HFFc6 (cell line): Measurements from ENCODE around the gene ZNF600. TPM values are rescaled to one million over a fixed set of nuclear protein-coding genes. Genes with fewer than 3 reads are reported as not detected.
"Not testable (repeated sequence)": the region's sequence is repeated elsewhere in the genome, so short reads cannot be mapped to it uniquely, and the experiment has no call there.

Experiments used
- DNase-seq: peaks from one replicate; pipeline ENCODE4 v3.0.0-alpha.2; 2018
- H3K27ac Mint-ChIP-seq: 2 replicates; pipeline ENCODE4 v1.8.0; 2020; ENCODE audit warnings: mild to moderate bottlenecking, mixed read lengths
- H3K27me3 Mint-ChIP-seq: 2 replicates; pipeline ENCODE4 v1.8.0; 2021; ENCODE audit warnings: mild to moderate bottlenecking, moderate library complexity, mixed read lengths; ENCODE audit not compliant: insufficient read depth
- H3K36me3 Mint-ChIP-seq: 2 replicates; pipeline ENCODE4 v1.8.0; 2021; ENCODE audit warnings: low read depth, mixed read lengths
- H3K4me1 Mint-ChIP-seq: 2 replicates; pipeline ENCODE4 v1.8.0; 2020; ENCODE audit warnings: low read depth, mixed read lengths
- H3K4me3 Mint-ChIP-seq: 2 replicates; pipeline ENCODE4 v1.8.0; 2020; ENCODE audit warnings: mild to moderate bottlenecking, moderate library complexity, mixed read lengths
- H3K9me3 Mint-ChIP-seq: 2 replicates; pipeline ENCODE4 v1.8.0; 2020; ENCODE audit warnings: mild to moderate bottlenecking, mixed read lengths
- CTCF ChIP-seq: fragments of 200-600 bp; sonication (generic); IDR thresholded peaks from 2 replicates; pipeline ENCODE4 v1.5.0; 2021; ENCODE audit warnings: antibody characterized with exemption, mild to moderate bottlenecking
- total RNA-seq, 6 experiments: library from RNA; stranded (reverse); fragmentation: NEBNext Ultra II Directional; extraction: Animal tissue kit (Norgen Biotek cat#: 25700); gene quantifications; 2 replicates in 1 of 6; 3 replicates in 5 of 6; pipeline ENCODE4 v1.2.3, GENCODE V29; 2021

Gene ZNF600
- total RNA-seq, 6 experiments from 2014 or later = 2.1 to 3.7 (median 3.1) TPM

DNA sequence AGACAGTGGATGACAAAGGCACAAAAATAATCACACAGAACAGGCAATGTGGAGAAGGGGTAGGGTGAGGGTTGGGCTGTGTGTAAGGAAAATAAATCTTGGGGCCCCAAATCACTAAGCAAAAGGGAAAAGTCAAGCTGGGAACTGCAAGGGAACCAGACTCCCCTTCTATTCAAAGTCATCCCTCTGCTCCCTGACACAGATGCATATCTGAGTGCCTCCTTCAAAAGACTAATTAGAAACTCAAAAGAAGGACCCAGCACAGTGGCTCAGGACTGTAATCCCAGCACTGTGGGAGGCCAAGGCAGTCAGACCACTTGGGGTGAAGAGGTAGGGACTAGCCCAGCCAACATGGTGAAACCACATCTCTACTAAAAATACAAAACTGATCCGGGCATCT is 70.1 kb downstream of the ZNF600 start:
- peaks cover 19% of the 10 kb centered on the region for H3K9me3 Mint-ChIP-seq
- H3K27me3 Mint-ChIP-seq = peaks cover 4% of the 10 kb centered on the region
- peaks cover 40% of the 10 kb centered on the region for H3K4me1 Mint-ChIP-seq
- H3K27ac Mint-ChIP-seq = peak overlapping the region; percentile 88
- peaks cover 49% of the 10 kb centered on the region for H3K36me3 Mint-ChIP-seq
- DNase-seq = no peak
- no peak for TF ChIP-seq CTCF
- no peak overlapping the region for H3K4me3 Mint-ChIP-seq

DNA sequence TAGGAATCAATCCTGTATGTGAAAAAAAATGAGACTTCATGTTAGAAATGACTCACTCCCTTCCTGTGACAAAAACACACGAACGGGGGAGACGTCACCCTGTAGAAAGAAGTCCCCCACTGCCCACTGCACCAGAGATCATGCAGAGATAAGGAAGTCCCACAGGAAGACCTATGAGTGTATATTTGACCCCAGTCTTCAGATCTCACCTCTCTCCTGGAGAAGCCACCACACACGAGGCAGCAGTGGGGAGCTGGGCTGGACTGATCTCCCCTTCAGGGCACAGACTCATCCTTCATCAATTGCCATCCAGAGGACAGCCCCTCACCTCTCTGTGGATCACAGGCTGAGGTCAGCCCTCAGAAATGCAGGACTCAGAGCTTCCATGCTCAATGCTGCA is 70.7 kb downstream of the ZNF600 start:
- Mint-ChIP-seq H3K4me1 (peaks cover 40% of the 10 kb centered on the region), H3K9me3 (peaks cover 23% of the 10 kb centered on the region), H3K36me3 (peaks cover 54% of the 10 kb centered on the region), H3K27ac (peak overlapping the region; percentile 88), H3K4me3 (peak overlapping the region; percentile 63)
- DNase-seq = peak; percentile 87
- H3K27me3 Mint-ChIP-seq = not testable (repeated sequence)

DNA sequence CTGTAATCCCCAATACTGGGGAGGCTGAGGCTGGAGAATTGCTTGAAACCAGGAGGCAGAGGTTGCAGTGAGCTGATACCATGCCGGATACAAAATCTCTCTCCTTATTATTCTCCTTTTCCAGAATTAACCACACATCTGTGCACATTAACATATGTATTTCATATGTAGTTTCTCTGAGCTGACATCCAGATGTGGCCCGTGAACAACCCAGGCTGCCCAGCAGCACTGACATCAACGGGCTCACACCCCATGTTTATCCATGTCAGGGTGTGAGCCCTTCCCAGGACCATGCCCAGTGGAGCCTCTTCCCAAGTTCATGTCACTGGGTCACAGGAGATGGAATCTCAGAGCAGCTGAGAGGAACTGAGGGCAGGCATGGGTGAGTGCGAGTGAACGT is 71.3 kb downstream of the ZNF600 start:
- H3K9me3 Mint-ChIP-seq = peaks cover 28% of the 10 kb centered on the region
- peak overlapping the region; percentile 63 for H3K4me3 Mint-ChIP-seq
- not testable (repeated sequence) for H3K27me3 Mint-ChIP-seq, DNase-seq
- peaks cover 40% of the 10 kb centered on the region for H3K4me1 Mint-ChIP-seq
- H3K27ac Mint-ChIP-seq = peak overlapping the region; percentile 88
- peaks cover 59% of the 10 kb centered on the region for H3K36me3 Mint-ChIP-seq

Other genes starting within 250 kb of the ZNF600 start
- 10 to 100 TPM in 1 of 6 experiments, 1 to 10 TPM in 5; 7.0 to 10.0 (median 8.5) TPM for gene ZNF701, start 216.5 kb downstream of the ZNF600 start, total RNA-seq
- 10 to 100 TPM; 22.8 to 31.1 (median 26.0) TPM for gene ZNF83, start 148.4 kb downstream of the ZNF600 start, total RNA-seq
- gene ZNF611, start 51.7 kb downstream of the ZNF600 start, total RNA-seq = 10 to 100 TPM; 11.3 to 15.0 (median 13.5) TPM
- 10 to 100 TPM in 5 of 6 experiments, 1 to 10 TPM in 1; 9.2 to 13.6 (median 11.9) TPM for gene ZNF28, start 34.8 kb upstream of the ZNF600 start, total RNA-seq
- gene ZNF468, start 70.8 kb upstream of the ZNF600 start, total RNA-seq = 10 to 100 TPM in 4 of 6 experiments, 1 to 10 TPM in 2; 8.5 to 12.9 (median 11.2) TPM
- gene ZNF320, start 110.8 kb upstream of the ZNF600 start, total RNA-seq = 1 to 10 TPM; 4.7 to 7.3 (median 5.4) TPM
- 1 to 10 TPM; 2.2 to 3.1 (median 2.8) TPM for gene ZNF888, start 136.6 kb upstream of the ZNF600 start, total RNA-seq
- gene ZNF816, start 176.1 kb upstream of the ZNF600 start, total RNA-seq = 1 to 10 TPM; 2.5 to 3.1 (median 2.9) TPM
- gene ERVV-1, start 227.1 kb upstream of the ZNF600 start, total RNA-seq = not detected